GM12891 (cell line): ENCODE measurements around the gene GSTT4.
A peak's percentile ranks its signal among the peaks of the same experiment; 100 is the strongest.

Experiments
- DNase-seq: peaks from one replicate; pipeline ENCODE4 v3.0.0; 2011; ENCODE audit warnings: low spot score; ENCODE audit not compliant: insufficient read length
- FAIRE-seq: peaks from 2 replicates; lab custom pipeline; 2011; peaks lifted over from hg19 to GRCh38; lab: Jason Lieb, UNC
- PAX5 ChIP-seq: IDR thresholded peaks from 2 replicates; pipeline ENCODE4 v1.6.1; 2011; ENCODE audit warnings: low read length, moderate library complexity, mild to moderate bottlenecking; ENCODE audit not compliant: insufficient read depth, severe bottlenecking
- POLR2A ChIP-seq: IDR thresholded peaks from 2 replicates; pipeline ENCODE4 v1.6.1; 2011; ENCODE audit warnings: low read depth, low read length, control low read depth
- POLR2AphosphoS5 ChIP-seq: IDR thresholded peaks from 2 replicates; pipeline ENCODE4 v1.6.1; 2011; ENCODE audit warnings: low read depth, low read length, control low read depth
- POU2F2 ChIP-seq: IDR thresholded peaks from 2 replicates; pipeline ENCODE4 v1.6.1; 2011; ENCODE audit warnings: low read depth, mild to moderate bottlenecking, control low read depth, low read length, moderate library complexity
- SPI1 ChIP-seq: IDR thresholded peaks from 2 replicates; pipeline ENCODE4 v1.6.1; 2011; ENCODE audit warnings: low read depth, low read length, control low read depth
- TAF1 ChIP-seq: IDR thresholded peaks from 2 replicates; pipeline ENCODE4 v1.6.1; 2011; ENCODE audit warnings: low read depth, low read length, control low read depth

Gene GSTT4

DNA sequence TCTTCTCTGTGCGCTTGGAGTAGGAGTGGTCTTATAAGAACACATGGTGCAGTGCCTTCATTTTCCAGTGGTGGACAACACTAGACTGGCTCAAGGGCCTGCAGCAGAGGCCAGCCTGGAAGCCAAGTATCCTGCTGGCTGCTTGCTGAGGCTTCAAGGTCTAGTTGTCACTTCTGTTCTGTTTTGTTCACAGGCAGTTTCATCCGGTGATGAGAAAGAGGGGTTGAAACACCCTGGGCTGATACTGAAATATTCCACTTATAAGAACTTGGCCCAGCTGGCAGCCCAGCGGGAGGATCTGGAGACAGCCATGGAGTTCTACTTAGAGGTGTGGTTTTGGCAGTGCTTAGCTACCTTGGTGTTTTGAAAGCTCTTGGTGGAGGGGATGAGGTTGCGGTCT is 35.7 kb upstream of the GSTT4 start:
- no peak for FAIRE-seq
- TF ChIP-seq TAF1 = no peak
- no peak for TF ChIP-seq POU2F2
- TF ChIP-seq POLR2AphosphoS5 = no peak
- no peak for DNase-seq

DNA sequence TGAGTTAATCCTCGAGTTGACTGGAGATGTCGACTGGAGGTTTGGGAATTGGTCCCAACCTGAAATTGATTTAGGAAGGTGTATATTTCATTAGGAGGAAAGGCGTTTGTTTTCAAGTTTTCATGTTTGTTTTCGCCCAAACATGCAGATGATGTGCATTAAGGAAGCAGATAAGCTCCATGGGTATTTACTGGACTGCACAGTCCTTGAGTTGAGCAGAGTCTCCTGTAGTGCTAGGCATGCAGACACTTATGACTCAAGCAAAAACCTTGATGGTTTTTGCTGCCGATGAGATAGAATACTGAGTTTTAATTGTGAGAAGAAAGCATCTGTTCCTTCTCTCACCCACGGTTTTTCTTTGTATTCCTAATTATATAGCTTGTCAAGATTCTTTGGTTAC is 33.8 kb upstream of the GSTT4 start:
- DNase-seq (no peak), FAIRE-seq (no peak)
- TF ChIP-seq POLR2A (no peak), SPI1 (no peak), TAF1 (no peak), POU2F2 (no peak), PAX5 (no peak), POLR2AphosphoS5 (no peak)

DNA sequence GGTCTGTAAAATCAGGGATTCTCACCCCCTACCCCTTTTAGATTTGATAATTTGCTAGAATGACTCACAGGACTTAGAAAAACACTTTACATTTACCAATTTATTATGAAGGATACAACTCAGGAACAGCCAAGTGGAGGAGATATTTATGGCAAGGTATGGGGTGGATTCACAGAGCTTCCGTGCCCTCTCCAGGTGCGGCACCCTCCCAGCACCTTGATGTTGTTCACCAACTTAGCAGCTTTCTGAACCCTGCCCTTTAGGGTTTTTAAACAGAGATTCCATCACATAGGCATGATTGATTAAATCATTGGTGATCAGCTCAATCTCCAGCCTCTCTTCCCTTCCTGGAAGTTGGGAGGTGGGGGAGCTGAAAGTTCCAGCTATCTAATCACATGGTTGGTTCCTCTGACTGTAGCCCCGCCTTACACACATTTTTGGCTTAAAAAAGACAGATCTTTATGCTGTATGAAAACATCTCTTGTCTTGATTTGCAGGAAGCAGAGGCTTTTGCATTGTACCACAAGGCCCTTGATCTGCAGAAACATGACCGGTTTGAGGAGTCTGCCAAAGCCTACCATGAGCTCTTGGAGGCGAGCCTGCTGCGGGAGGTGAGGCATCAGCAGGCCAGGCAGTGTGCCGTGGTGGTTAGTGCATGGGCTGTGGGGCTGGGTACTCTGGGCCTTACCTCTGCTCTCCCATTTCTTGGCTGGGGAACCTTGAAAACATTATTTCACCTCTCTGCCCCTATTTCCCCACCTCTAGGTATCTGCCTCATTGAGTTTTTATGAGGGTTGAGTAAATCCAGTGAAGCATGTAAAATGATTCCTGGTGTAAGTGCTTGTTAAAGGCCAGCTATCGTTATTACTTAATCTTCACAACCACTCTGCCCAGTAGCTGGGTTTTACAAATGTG is 32.9 kb upstream of the GSTT4 start:
- FAIRE-seq (no peak), DNase-seq (no peak)
- TF ChIP-seq SPI1 (no peak), POLR2A (no peak), POU2F2 (no peak), TAF1 (no peak), POLR2AphosphoS5 (no peak), PAX5 (no peak)

DNA sequence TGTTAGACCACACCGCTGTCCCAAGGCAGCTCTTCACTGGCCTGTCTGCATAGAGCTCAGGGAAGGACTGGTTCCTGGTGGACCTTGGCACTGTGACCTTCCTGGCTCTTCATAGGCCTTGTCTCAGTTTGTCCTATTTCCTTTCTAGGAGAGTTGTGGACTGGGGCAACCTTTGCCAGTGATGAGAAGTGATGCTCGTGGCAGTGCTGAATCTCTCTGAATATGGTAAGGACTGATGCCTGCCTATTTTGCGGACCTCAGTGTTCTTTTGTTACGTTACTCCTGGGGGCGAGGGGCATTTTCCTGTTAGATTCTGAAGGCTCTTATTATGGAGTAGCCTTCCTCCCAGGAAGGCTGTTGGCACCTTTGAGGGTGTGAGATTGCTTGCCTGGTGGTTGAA is 30.0 kb upstream of the GSTT4 start:
- no peak for FAIRE-seq
- TF ChIP-seq POU2F2 (no peak), TAF1 (no peak), POLR2A (no peak), PAX5 (no peak), SPI1 (no peak), POLR2AphosphoS5 (no peak)
- DNase-seq = no peak

DNA sequence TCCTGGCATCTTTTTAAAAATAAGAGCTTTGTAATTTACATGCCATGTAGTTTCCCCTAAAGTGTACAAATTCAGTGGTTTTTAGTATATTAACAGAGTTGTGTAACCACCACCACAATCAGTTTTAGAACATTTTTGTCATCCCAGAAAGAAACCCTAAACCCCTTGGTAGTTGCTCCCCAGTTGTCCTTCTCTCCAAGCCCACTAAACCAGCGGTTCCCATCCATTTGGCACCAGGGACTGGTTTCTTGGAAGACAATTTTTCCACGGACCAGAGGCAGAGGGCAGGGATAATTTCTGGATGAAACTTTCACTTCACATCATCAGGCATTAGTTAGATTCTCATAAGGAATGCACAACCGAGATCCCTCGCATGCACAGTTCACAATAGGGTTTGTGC is 28.5 kb upstream of the GSTT4 start:
- TF ChIP-seq POLR2A (no peak), POLR2AphosphoS5 (no peak), PAX5 (no peak), SPI1 (no peak), TAF1 (no peak), POU2F2 (no peak)
- FAIRE-seq (no peak), DNase-seq (no peak)

DNA sequence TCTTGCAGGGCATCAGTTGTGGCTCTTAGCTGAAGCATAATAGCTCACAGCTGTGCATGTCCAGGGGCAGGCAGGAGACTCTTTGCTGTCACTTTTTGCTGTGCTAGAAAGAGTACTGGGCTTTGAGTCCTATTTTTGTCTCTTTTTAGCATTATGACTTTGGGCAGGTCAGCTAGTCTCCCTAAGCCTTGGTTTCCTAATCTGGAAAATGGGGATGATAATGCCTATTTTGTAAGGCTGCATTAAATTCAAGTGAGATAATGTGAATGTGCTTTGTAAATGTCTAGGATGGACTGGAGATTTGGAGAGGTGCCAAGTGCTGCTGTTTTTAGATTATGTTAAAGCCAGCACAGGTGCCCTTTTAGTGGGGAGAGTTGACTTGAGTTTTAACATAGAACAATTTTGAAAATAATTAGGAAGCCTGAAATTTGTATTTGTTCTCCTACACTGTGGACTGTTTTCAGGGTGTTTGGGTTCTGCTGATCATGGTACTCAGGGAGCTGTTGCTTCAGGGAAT is 25.0 kb upstream of the GSTT4 start:
- TF ChIP-seq PAX5 (no peak), POLR2AphosphoS5 (no peak), POU2F2 (no peak), SPI1 (no peak), POLR2A (no peak), TAF1 (no peak)
- no peak for DNase-seq

DNA sequence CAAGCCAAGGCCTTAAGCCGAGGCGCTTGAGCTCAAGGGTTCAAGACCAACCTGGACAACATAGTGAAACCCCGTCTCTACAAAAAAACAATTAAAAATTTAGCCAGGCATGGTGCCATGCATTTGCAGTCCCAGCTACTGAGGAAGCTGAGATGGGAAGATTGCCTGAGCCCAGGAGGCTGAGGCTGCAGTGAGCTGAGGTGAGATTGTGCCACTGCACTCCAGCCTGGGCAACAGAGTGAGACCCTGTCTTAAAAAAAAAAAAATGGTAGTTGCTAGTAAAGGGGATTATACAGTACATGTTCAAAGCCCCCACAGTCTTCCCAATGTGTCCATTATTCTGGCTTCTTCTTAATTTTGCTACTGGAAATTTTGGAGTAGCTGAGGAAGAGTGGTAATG is 24.1 kb upstream of the GSTT4 start:
- FAIRE-seq (no peak), DNase-seq (no peak)
- TF ChIP-seq POLR2AphosphoS5 = no peak
- TF ChIP-seq TAF1 = no peak
- no peak for TF ChIP-seq POLR2A
- TF ChIP-seq SPI1 = no peak
- TF ChIP-seq PAX5 = no peak
- no peak for TF ChIP-seq POU2F2

More for the DNA sequence above, 25.0 kb upstream of the GSTT4 start:
- no peak for FAIRE-seq

DNA sequence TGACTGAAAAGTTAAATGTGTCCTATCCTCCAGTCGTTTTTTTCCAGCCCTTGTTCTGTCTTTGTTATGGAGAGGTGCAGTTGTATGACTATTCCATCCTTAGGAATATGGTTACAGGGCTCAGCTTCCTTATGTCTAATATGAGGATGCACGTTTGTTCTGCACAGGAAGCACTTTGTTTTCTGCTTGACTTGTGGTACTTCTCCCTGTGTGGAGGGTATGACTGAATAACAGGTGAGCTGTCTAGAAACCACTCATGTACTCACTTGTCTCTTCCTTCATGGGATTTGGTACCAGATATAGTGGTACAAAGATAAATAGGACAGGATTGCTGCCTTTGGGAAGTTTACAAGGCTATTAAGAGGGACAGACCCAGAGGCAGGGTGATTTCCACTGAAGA is 23.3 kb upstream of the GSTT4 start:
- DNase-seq = no peak
- TF ChIP-seq POU2F2 (no peak), POLR2A (no peak), TAF1 (no peak), SPI1 (no peak), PAX5 (no peak), POLR2AphosphoS5 (no peak)
- FAIRE-seq = peak; percentile 58

DNA sequence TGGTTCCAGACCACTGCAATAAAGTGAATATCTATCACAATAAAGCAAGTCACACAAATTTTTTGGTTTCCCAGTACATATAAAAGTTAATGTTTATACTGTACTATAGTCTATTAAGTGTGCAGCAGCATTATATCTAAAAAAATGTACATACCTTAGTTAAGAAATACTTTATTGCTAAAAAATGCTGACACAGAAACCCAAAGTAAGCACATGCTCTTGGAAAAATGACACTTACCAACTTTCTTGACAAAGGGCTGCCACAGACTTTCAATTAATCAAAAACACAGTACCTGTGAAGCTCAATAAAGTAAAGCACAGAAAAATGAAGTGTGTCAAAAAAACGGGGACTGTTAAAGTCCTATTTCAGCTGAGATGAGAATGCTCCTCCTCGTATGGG is 22.7 kb upstream of the GSTT4 start:
- DNase-seq (no peak), FAIRE-seq (no peak)
- no peak for TF ChIP-seq POLR2A
- TF ChIP-seq PAX5 = no peak
- no peak for TF ChIP-seq TAF1
- no peak for TF ChIP-seq POU2F2
- no peak for TF ChIP-seq SPI1

DNA sequence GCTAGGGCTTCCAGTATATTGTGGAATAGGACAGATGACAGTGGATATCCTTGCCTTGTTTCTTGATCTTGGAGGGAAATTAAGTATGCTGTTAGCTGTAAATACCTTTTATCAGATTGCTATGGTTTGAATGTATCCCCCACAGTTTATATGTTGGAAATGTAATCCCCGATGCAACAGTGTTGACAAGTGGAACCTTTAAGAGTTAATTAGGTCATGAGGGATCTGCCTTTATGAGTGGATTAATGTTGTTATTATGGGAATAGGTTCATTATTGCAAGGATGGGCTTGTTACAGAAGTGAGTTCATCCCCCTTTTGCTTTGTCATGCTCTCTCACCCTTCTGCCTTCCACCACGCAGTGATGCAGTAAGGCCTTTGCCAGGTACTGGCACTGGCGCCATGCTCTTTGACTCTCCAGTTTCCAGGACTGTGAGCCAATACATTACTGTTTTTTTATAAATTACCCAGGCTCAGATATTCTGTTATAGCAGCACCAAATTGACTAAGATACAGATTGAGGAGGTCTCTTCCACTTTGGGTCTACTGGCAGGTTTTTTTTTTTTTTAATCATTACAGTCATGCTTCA is 22.2 kb upstream of the GSTT4 start:
- FAIRE-seq = no peak
- TF ChIP-seq POLR2AphosphoS5 (no peak), PAX5 (no peak), POU2F2 (no peak), SPI1 (no peak), TAF1 (no peak), POLR2A (no peak)
- no peak for DNase-seq
